HG02973 (cell line): Measurements from ENCODE around the gene PROB1.
"Not testable (repeated sequence)": the region's sequence is repeated elsewhere in the genome, so short reads cannot be mapped to it uniquely, and the experiment has no call there.

Experiments
- ATAC-seq: cut with Tn5 transposase; IDR thresholded peaks from one replicate; pipeline ENCODE4 v1.9.1; 2021; ENCODE audit warnings: moderate library complexity; ENCODE audit not compliant: unreplicated experiment

Gene PROB1

DNA sequence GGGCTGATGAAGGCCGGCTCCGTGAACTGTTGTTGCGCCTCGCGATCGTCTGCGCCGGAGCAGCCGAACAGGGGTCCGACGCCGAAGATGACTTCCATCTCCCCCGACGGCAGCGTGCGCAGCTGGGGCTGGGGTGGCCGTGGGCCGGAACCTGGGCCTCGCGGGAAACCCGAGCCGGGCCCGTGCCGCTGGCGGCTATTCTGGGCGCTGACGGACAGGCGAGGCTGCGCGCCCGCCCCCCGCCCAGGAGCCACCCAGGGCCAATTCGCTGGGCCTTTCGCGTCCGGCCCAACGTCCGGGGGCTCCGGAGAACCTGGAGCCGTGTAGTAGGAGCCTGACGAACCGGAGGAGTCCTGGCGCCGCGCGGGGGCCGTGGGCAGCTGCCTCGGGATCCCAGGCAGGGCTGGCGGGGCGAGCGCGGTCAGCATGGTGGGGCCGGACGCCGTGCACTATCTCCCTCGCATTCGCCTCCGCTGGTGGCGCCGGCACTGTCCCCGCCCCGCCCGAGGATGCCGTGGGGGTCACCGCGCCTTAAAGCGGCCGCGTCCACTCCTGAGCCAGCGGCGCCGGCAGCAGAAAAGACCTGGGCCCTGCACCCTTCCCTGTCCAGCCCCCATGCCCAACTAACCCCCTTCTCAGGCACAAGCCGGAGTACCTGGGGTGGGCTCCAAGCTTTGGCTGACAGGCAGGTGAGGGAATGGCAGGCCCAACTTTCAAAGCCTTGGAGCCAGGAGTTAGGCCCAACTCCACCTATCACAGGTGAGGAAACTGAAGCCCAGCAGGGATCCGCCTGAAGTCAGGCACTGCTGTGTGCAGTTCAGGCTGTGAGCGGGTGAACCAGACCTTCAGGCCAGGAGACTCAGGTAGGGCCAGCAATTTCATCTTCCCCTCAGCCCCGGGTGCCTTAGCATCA lies at the start of gene PROB1:
Gene PROB1, minus strand, starts transcription at position 451 of the 913 bp plus-strand sequence. Its CDS starts 23 bp downstream, at position 428.
- ATAC-seq: no peak

GRCh38 chr5:139443831-139444453 lies 49.0 kb upstream of the PROB1 start:
- ATAC-seq: no peak

DNA sequence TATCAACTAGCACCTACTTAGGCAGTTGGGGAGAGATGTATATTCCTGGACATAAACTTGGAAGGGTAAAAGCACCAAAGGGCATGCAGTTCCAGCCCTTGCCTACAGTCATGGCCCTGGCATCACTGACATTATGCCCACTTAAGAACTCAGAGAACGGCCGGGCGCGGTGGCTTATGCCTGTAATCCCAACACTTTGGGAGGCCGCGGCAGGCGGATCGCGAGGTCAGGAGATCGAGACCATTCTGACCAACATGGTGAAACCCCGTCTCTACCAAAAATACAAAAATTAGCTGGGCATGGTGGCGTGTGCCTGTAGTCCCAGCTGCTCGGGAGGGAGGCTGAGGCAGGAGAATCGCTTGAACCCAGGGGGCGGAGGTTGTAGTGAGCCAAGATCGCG lies 45.5 kb upstream of the PROB1 start:
- not testable (repeated sequence) for ATAC-seq

DNA sequence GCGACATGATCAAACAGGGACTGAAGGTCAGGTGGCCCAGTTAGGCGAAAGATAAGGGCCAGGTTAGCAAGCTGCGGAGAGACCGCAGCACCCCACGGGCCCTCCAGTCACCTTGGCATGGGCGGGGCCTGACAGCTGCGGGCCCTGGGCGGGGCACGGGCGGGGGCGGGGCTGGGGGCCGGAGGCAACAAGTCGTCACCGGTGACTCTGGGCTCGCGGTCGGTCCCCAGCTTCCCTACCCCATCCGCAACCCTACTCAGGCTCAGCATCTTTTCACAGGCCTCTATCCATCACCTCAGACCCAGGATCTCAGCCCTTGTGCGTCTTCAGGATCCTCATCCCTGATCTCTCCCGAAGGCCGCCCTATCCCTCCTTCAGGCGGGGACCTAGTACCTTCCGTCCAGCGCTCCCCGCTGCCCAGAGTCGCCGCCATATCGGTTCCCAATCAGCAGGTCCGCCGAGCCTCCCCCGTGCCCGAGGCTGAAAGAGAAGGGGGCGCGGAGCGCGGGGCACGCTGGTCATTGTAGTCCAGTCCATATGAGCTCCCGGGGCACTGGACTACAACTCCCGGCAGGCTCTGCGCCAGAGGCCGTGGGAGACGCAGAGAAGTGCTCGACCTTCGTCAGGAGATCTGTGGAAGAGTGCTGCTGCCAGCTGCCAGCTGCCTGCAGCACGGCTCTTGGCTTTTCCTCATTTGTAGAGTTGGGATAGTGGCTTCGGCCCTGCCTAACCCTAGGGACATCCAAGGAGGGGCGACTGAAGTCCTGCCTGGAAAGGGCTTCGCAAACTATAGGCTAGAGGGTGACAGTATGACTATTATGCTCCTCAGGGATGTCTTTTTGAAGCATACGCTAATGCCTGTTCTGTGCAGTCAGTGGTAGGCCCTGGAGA lies 44.4 kb upstream of the PROB1 start, which contains the start of gene DNAJC18:
Gene DNAJC18, minus strand, starts transcription at position 513 of the 891 bp plus-strand sequence. Its CDS starts 80 bp downstream, at position 433.
- peak; percentile 77 for ATAC-seq

DNA sequence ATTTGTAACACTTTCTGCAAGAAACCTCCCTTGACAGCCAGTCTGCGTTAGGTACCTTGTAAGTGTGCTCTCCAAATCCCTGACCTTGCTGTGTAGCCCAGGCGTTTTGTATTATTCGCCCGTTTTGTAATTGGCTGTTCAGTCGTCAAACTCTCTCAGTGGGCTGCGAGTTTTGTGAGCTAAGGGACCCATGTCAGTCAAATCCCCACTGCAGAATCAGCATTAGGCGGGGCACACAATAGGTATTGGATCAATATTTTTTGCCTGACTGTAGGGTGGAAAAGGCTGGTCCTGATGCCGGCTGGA lies 43.8 kb upstream of the PROB1 start:
- ATAC-seq: no peak

DNA sequence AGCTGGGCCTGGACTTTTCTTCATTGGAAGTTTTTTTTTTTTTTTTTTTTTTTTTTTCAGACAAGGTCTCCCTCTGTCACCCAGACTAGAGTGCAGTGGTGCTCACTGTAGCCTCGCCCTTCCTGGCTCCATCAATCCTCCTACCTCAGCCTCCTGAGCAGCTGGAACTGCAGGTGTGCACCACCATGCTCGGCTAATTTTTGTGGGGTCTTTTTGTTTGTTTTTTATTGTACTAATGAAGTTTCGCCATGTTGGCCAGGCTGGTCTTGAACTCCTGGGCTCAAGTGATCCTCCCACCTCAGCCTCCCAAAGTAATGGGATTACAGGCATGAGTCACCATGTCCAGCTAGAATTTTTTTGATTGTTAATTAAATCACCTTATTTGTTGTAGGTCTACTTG lies 40.8 kb upstream of the PROB1 start:
- ATAC-seq: no peak

DNA sequence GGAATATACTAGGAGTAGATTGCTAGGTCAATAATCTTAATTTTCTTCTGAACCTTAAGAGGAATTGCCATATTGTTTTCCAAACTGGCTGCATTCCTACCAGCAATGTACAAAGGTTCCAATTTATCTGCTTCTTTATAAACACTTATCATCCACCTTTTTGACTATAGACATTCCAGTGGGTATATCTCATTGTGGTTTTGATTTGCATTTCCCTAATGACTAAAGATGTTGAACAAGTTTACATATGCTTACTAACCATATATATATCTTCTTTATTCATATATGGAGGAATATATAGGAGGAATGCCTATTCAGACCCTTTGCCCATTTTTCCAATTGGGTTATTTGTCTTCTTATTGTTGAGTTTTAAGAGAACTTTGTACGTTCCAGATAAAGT lies 36.8 kb upstream of the PROB1 start:
- ATAC-seq: no peak

- ATAC-seq: no peak
These were observed 35.1 kb upstream of the PROB1 start for GRCh38 chr5:139430015-139430414.

- ATAC-seq: no peak
These were observed 31.4 kb upstream of the PROB1 start for GRCh38 chr5:139426203-139426885.

GRCh38 chr5:139425497-139425896 lies 30.6 kb upstream of the PROB1 start:
- ATAC-seq: no peak

DNA sequence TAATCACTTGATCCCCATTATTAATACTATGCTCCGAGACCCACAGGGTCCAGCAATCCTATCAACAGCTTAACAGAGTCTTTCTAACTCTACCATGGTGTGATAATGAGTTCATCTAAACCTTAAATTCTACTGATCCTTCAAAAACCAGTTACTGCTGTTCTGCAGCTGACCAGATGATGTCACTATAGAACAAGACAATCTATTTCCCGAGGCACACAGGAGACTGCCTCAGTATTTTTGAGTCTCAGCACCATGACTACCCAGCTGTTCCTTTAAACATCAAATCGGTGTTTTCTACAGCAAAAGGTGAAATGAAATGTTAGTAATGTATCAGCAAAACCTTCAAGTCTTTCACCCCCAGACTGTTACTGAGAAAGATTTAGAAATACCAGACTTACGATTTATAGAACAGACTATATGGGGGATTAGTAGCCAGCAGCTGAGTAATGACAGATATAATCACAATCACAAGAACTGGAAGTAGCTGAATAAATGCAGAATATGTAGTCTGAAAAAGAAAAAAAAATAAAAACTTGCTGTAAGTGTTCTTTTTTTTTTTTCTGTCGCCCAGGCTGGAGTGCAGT lies 27.5 kb upstream of the PROB1 start:
- ATAC-seq: peak; percentile 62

DNA sequence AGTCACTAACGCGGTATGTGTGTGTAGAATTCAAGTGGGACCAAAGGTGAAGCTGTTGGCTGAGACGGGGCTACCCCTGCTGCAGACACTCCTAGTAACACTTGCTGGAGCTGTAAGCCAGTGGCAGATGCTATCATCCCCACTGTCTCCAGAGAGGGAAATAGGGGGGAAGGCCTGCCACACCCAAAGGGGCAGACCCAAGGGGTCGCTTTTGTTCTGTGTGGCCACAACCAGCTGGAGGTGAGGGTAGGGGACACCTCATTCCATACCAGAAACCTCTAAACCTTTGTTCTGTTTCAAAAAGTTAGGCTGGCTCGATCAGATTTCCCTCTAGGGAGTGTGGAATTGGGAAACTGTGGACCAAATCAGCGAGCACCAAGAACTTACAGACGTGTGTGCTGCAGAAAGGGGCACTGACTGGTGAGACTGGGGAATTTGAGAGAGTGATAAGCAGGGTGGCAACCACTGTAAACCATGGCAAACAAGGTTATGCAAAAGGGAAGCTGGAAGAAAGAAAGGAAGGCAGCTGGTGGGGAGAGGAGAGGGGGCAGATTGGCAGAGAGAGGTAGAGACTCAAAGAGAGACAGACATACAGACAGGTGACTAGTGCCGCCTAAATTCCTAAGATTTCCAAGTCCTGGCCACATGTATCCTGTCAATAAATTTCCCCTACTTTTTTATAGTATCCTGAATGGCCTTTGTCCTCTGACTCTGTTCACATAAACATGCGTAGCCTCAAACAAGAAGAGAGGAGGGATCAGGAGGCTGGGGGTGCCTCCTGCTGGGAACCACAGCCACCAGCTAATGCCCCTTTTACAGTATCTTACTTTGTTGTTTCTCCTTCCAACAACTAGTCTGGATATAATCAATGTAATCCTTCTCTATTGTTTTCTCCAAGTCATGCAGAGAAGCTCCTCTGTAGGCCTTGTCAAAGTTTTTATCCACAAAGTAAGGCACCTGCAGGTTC lies 24.6 kb upstream of the PROB1 start:
- no peak for ATAC-seq

DNA sequence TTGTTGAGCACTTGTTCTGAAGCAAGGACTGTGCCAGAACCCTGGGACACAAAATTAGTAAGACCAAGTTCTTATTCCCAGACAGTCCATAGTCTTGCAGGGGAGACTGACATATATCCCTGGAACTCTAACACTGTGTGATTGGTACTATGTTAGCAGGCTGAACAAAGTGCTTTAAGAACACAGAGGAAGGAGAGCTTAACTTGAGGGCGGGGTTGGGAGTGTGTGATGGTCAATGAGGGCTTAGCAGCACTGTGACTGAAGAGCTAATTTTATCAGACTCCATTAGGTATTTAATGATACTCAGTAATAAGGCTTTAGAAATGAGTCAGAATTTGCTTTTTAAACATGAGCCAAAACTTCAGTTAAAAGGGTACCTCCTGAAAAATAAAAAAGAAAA lies 23.9 kb upstream of the PROB1 start:
- ATAC-seq: no peak

- ATAC-seq: no peak
These were observed 22.3 kb upstream of the PROB1 start for GRCh38 chr5:139417214-139417613.

- no peak for ATAC-seq
These were observed 21.7 kb upstream of the PROB1 start for GRCh38 chr5:139416651-139417050.

GRCh38 chr5:139415869-139416268 lies 21.0 kb upstream of the PROB1 start:
- no peak for ATAC-seq

GRCh38 chr5:139415221-139415861 lies 20.4 kb upstream of the PROB1 start:
- ATAC-seq: no peak

DNA sequence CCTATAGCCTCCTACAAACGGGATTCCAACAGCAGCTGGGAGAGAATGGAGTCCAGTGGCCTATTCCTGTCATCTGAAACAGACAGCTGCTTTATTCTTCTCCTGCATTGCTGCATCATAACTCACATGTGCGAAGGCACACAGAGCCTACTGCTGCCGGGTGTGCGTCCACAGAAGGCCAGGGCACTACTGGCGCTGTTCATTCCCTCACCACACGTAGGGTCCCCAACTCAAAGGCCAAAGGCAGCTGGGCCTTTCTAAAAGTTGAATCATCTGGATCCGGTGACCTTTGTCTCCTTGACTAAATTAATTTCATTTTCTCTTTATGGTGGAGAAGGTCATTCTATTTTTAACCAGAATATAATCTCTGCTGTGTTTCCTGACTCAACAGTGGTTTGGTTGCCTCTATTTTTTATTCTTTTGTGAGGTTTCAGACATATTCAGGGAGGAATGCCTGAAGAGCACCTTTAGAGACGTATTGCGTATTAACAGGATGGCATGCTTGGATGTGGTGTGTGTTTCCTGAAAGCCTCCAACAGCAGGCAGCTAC lies 19.8 kb upstream of the PROB1 start:
- ATAC-seq: no peak
